HepG2 (cell line): Measurements from ENCODE around the gene MMP24OS. TPM values are rescaled to one million over a fixed set of nuclear protein-coding genes. Genes with fewer than 3 reads are reported as not detected.

Experiments used
- ASH2L ChIP-seq: fragments of 300-600, 200-600 bp; sonication (generic); IDR thresholded peaks from 2 replicates; pipeline ENCODE4 v1.7.0; 2017; ENCODE audit warnings: low read depth, mild to moderate bottlenecking, moderate library complexity, mixed read lengths, low read length; ENCODE audit not compliant: insufficient read length
- ATF6 ChIP-seq: sonication (generic); formaldehyde crosslinking; conservative IDR thresholded peaks from 2 replicates; pipeline ENCODE4 v1.4.0; 2020; ENCODE audit warnings: missing genetic modification reagents
- ATM ChIP-seq: fragments of 450-650 bp; IDR thresholded peaks from 2 replicates; pipeline ENCODE4 v1.7.1; 2017; ENCODE audit warnings: mild to moderate bottlenecking, borderline replicate concordance
- CREB3 ChIP-seq: sonication (generic); formaldehyde crosslinking; IDR thresholded peaks from 2 replicates; pipeline ENCODE4 v1.5.0; 2020; ENCODE audit warnings: missing genetic modification reagents
- FOXM1 ChIP-seq: sonication (generic); formaldehyde crosslinking; IDR thresholded peaks from 2 replicates; pipeline ENCODE4 v1.5.0; 2020; ENCODE audit warnings: missing genetic modification reagents
- MED8 ChIP-seq: sonication (generic); formaldehyde crosslinking; IDR thresholded peaks from 2 replicates; pipeline ENCODE4 v1.8.1; 2023; ENCODE audit warnings: mild to moderate bottlenecking, missing genetic modification reagents; ENCODE audit not compliant: insufficient replicate concordance
- PLSCR1 ChIP-seq: sonication (generic); formaldehyde crosslinking; IDR thresholded peaks from 2 replicates; pipeline ENCODE4 v1.5.0; 2020; ENCODE audit warnings: missing genetic modification reagents, mild to moderate bottlenecking, borderline replicate concordance
- RAD51 ChIP-seq: fragments of 450-650 bp; IDR thresholded peaks from 2 replicates; pipeline ENCODE4 v1.6.1; 2016; ENCODE audit warnings: borderline replicate concordance
- RNF2 ChIP-seq: fragments of 450-650 bp; conservative IDR thresholded peaks from 2 replicates; pipeline ENCODE4 v1.6.1; 2016; ENCODE audit warnings: low read depth
- SETDB1 ChIP-seq: sonication (generic); formaldehyde crosslinking; IDR thresholded peaks from 2 replicates; pipeline ENCODE4 v1.5.1; 2020; ENCODE audit warnings: missing genetic modification reagents, mild to moderate bottlenecking, borderline replicate concordance
- TOE1 ChIP-seq: sonication (generic); formaldehyde crosslinking; IDR thresholded peaks from 2 replicates; pipeline ENCODE4 v1.4.0; 2020; ENCODE audit warnings: mild to moderate bottlenecking, missing genetic modification reagents
- ZBTB1 ChIP-seq: sonication (generic); formaldehyde crosslinking; IDR thresholded peaks from 2 replicates; pipeline ENCODE4 v1.4.0; 2020; ENCODE audit warnings: missing genetic modification reagents, borderline replicate concordance
- ZBTB3 ChIP-seq: sonication (generic); formaldehyde crosslinking; IDR thresholded peaks from 2 replicates; pipeline ENCODE4 v1.4.0; 2020; ENCODE audit warnings: low read depth, mild to moderate bottlenecking, moderate library complexity, missing genetic modification reagents, borderline replicate concordance
- ZBTB38 ChIP-seq: sonication (generic); formaldehyde crosslinking; IDR thresholded peaks from 2 replicates; pipeline ENCODE4 v1.5.1; 2020; ENCODE audit warnings: mild to moderate bottlenecking, missing genetic modification reagents
- ZBTB39 ChIP-seq: sonication (generic); formaldehyde crosslinking; IDR thresholded peaks from 2 replicates; pipeline ENCODE4 v1.5.0; 2020; ENCODE audit warnings: missing genetic modification reagents
- ZNF501 ChIP-seq: sonication (generic); formaldehyde crosslinking; IDR thresholded peaks from 2 replicates; pipeline ENCODE4 v1.5.1; 2020; ENCODE audit warnings: mild to moderate bottlenecking, moderate library complexity, missing genetic modification reagents
- ZNF589 ChIP-seq: sonication (generic); formaldehyde crosslinking; conservative IDR thresholded peaks from 2 replicates; pipeline ENCODE4 v1.8.0; 2022; ENCODE audit warnings: mild to moderate bottlenecking, moderate library complexity, missing genetic modification reagents
- ZNF646 ChIP-seq: sonication (generic); formaldehyde crosslinking; IDR thresholded peaks from 2 replicates; pipeline ENCODE4 v1.9.0; 2021; ENCODE audit warnings: mild to moderate bottlenecking, missing genetic modification reagents
- ZNF883 ChIP-seq: sonication (generic); formaldehyde crosslinking; IDR thresholded peaks from 2 replicates; pipeline ENCODE4 v1.5.1; 2020; ENCODE audit warnings: mild to moderate bottlenecking, missing genetic modification reagents; ENCODE audit errors: not compliant biosample characterization
- polyA plus RNA-seq, 8 experiments: library from polyadenylated mRNA; depleted of rRNA in 3 of 8; stranded (reverse) in 7 of 8; unstranded in 1 of 8; fragments of >200 nt; fragmentation: Illumina TruSeq in 4 of 8; extraction: Trizol in 4 of 8; gene quantifications; 2 replicates each; pipeline versions ENCODE4 v1.2.1 to v1.2.3, GENCODE V29; 2011 to 2016; ENCODE audit warnings: low read depth in 4 of 8, missing spikeins in 1 of 8, mixed read lengths in 1 of 8; ENCODE audit not compliant: insufficient read depth in 1 of 8
- total RNA-seq, 5 experiments: library from RNA; depleted of rRNA; stranded (reverse); fragments of >200 nt; fragmentation: Illumina TruSeq; extraction: Trizol; gene quantifications; 2 replicates each; pipeline ENCODE4 v1.2.3, GENCODE V29; 2016; ENCODE audit warnings: low read depth in 1 of 5

Gene MMP24OS
- total and polyA plus RNA-seq, 2 of the 13 experiments (the other 11 are each of a cell fraction or from before 2014, with no cell fraction given), result 6.0 to 8.5 TPM

- TF ChIP-seq ZBTB39 (CRISPR knock-in tag), result 0 out of 2 replicates have a peak, but pooled peaks have one; percentile 16
- no peak for TF ChIP-seq ZBTB1 (CRISPR knock-in tag)
- TF ChIP-seq SETDB1, result no peak
- no peak for TF ChIP-seq FOXM1
- no peak for TF ChIP-seq CREB3 (CRISPR knock-in tag)
- no peak for TF ChIP-seq PLSCR1
- no peak for TF ChIP-seq ZBTB38
- no peak for TF ChIP-seq ZNF589 (CRISPR knock-in tag)
- TF ChIP-seq TOE1 (CRISPR knock-in tag), result no peak
- no peak for TF ChIP-seq ASH2L
- TF ChIP-seq ZNF501 (CRISPR knock-in tag), result no peak
- no peak for TF ChIP-seq ATM
- TF ChIP-seq RAD51, result no peak
- no peak for TF ChIP-seq ZNF883 (CRISPR knock-in tag)
- TF ChIP-seq ZBTB3, result no peak
- no peak for TF ChIP-seq ATF6
- TF ChIP-seq RNF2, result no peak
- no peak for TF ChIP-seq ZNF646
- TF ChIP-seq MED8 (CRISPR knock-in tag), result no peak
Measured at GRCh38 chr20:35285806-35286076, 7.8 kb upstream of the MMP24OS start (continued).
